ENCODE data around the gene ETDA.

The ETDA gene

GRCh38 chrX:135273162-135273561 lies 21.3 kb downstream of the ETDA start:
- no peak overlapping the region for H3K27ac ChIP-seq
- no peak for TF ChIP-seq CTCF (IDR thresholded peaks at IDR 0.05)
- TF ChIP-seq ZFX (IDR thresholded peaks at IDR 0.05; ENCODE audit: borderline replicate concordance), result no peak

- TF ChIP-seq CTCF (IDR thresholded peaks at IDR 0.05) (no peak), ZFX (IDR thresholded peaks at IDR 0.05; ENCODE audit: borderline replicate concordance) (no peak)
- H3K27ac ChIP-seq, result no peak overlapping the region
Measured at GRCh38 chrX:135275973-135276372, 24.1 kb downstream of the ETDA start.

GRCh38 chrX:135287266-135287823 lies 35.5 kb downstream of the ETDA start:
- no peak overlapping the region for H3K27ac ChIP-seq
- no peak for TF ChIP-seq CTCF (IDR thresholded peaks at IDR 0.05)
- TF ChIP-seq ZFX (IDR thresholded peaks at IDR 0.05; ENCODE audit: borderline replicate concordance), result no peak

- no peak overlapping the region for H3K27ac ChIP-seq
- TF ChIP-seq ZFX (IDR thresholded peaks at IDR 0.05; ENCODE audit: borderline replicate concordance) (no peak), CTCF (IDR thresholded peaks at IDR 0.05) (no peak)
Measured at GRCh38 chrX:135295238-135295943, 43.5 kb downstream of the ETDA start.

GRCh38 chrX:135295944-135296305 lies 44.1 kb downstream of the ETDA start:
- no peak overlapping the region for H3K27ac ChIP-seq
- no peak for TF ChIP-seq CTCF (IDR thresholded peaks at IDR 0.05)
- no peak for TF ChIP-seq ZFX (IDR thresholded peaks at IDR 0.05; ENCODE audit: borderline replicate concordance)

- TF ChIP-seq ZFX (IDR thresholded peaks at IDR 0.05; ENCODE audit: borderline replicate concordance), result no peak
- no peak for TF ChIP-seq CTCF (IDR thresholded peaks at IDR 0.05)
- no peak overlapping the region for H3K27ac ChIP-seq
Measured at GRCh38 chrX:135302269-135302873, 50.5 kb downstream of the ETDA start.
